ENCODE data around the gene DNAJA4. TPM values are rescaled to one million over a fixed set of nuclear protein-coding genes. Genes with fewer than 3 reads are reported as not detected.

The DNAJA4 gene
- polyA plus RNA-seq, 1 experiment, result 2.8 TPM

DNA sequence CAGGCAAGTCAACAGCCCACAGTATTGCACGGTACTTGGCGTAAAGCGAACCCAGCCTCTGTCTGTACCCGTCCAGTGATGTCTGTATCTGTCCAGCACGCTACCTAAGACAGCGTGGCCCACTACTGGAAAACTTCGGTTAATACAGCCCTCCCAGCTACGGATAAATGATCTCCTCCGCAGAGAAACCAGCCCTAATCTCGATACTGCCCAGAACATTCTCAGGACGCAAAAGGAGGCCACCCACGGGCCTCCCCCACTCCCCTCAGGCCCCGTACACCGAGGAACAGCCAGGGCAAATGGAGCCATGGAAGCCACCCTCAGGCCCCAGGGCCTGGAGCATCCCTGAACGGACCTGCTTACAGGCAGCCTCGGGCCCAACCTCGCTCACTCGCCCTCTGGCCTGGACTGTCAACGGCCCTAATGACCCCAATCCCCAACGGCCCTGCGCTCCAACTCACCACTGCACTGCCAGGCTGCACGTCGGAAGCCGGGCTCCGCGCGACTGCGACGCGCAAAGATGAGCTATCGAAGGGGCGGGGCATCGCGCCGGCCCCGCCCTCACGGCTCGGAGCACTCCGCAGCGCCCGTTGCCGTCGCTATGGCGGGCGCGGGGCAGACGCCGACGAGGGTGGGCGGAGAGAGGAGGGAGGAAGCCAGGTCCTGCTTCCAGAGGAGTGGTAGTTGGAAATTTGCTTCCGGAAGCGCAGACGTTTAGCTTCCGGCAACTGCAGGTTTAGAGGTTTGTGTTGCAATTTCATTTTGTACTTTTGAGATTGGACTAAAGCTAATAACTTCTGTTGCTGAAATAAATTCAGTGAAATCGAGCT is 35.0 kb downstream of the DNAJA4 start, which contains the start of gene SKIC8:
Gene SKIC8 (minus strand): TSS at position 509 of the 830 bp plus-strand sequence. CDS start 3,923 bp downstream, outside the sequence.
- H3K36me3 ChIP-seq (ENCODE audit: control insufficient read depth, insufficient read depth, low read length), result peaks cover 1% of the 10 kb centered on the region; the same call in 1 of the 2 replicates
- DNase-seq (ENCODE audit: low read depth), result peak; percentile 62
- POLR2A ChIA-PET, result interaction anchor here (0.6 to 0.8 kb wide), 3 partner anchors 86 to 138 kb away, joined by 3 to 5 read pairs (median 5); no protein-coding TSS in a partner anchor
- CTCF ChIA-PET, result interaction anchor here (0.8 to 1.8 kb wide), 6 partner anchors 10 to 191 kb away, joined by 3 to 5 read pairs (median 4); no protein-coding TSS in a partner anchor
- TF ChIP-seq, protein P1, sequence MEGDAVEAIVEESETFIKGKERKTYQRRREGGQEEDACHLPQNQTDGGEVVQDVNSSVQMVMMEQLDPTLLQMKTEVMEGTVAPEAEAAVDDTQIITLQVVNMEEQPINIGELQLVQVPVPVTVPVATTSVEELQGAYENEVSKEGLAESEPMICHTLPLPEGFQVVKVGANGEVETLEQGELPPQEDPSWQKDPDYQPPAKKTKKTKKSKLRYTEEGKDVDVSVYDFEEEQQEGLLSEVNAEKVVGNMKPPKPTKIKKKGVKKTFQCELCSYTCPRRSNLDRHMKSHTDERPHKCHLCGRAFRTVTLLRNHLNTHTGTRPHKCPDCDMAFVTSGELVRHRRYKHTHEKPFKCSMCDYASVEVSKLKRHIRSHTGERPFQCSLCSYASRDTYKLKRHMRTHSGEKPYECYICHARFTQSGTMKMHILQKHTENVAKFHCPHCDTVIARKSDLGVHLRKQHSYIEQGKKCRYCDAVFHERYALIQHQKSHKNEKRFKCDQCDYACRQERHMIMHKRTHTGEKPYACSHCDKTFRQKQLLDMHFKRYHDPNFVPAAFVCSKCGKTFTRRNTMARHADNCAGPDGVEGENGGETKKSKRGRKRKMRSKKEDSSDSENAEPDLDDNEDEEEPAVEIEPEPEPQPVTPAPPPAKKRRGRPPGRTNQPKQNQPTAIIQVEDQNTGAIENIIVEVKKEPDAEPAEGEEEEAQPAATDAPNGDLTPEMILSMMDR (IDR thresholded peaks at IDR 0.05; ENCODE audit: insufficient read depth, low read depth, low read length), result 0 out of 2 replicates have a peak, but pooled peaks have one; percentile 1
- H3K27me3 ChIP-seq (ENCODE audit: control insufficient read depth, insufficient read depth, low read length), result no peaks in the 10 kb centered on the region
- peak within 1 kb of the TSS; percentile 68 for H3K4me3 ChIP-seq (ENCODE audit: low read depth, low read length)

DNA sequence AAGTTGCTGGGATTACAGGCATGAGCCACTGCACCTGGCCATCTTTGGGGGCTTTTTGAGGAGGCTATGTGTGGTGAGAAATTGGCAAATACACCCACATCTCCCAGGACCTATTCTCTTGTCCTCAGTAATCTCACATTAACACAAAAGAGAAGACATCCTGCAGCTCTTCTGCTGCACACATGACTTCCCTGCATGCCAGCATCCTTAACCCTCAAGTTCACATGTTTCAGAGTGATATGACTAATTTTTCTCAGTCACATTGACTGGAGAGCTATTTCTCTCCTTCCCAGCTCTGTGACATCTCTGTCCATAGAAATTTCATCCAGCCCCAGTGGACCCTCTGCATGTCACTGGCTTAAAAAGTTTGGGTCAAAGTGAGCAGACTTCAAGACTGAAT is 37.0 kb downstream of the DNAJA4 start:
- no peak overlapping the region for H3K4me3 ChIP-seq (ENCODE audit: low read depth, low read length)
- TF ChIP-seq, protein P1 (IDR thresholded peaks at IDR 0.05; ENCODE audit: insufficient read depth, low read depth, low read length), result no peak
- CTCF ChIA-PET, result interaction anchor here (1.5 to 27.7 kb wide), 2 partner anchors 112 to 193 kb away, joined by 3 to 578 read pairs; no protein-coding TSS in a partner anchor
- peaks cover 1% of the 10 kb centered on the region; the same call in 1 of the 2 replicates for H3K36me3 ChIP-seq (ENCODE audit: control insufficient read depth, insufficient read depth, low read length)
- no peaks in the 10 kb centered on the region for H3K27me3 ChIP-seq (ENCODE audit: control insufficient read depth, insufficient read depth, low read length)
- POLR2A ChIA-PET, result no interaction called here
- DNase-seq (ENCODE audit: low read depth), result no peak

DNA sequence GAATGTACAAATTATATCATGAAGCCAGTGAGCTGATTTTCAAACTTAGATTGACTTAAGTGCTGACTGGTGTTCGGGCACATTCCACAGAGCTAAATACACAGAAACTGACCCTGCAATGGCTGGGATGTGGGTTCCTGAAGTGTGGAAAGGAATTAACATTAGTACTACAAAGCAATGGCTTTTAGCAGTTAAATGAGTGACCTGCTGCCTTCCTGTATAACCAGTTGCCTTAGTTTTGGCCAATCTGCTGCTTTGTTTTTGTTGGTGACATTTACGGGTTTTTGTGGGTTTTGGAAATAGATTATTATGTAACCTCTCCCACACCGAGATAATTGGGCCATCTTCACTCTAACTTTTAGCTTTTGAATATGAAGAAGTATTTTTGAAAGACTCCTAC is 37.5 kb downstream of the DNAJA4 start:
- TF ChIP-seq, protein P1 (IDR thresholded peaks at IDR 0.05; ENCODE audit: insufficient read depth, low read depth, low read length), result no peak
- no peak for DNase-seq (ENCODE audit: low read depth)
- Histone ChIP-seq H3K36me3 (ENCODE audit: control insufficient read depth, insufficient read depth, low read length) (peaks cover 1% of the 10 kb centered on the region; the same call in 1 of the 2 replicates), H3K4me3 (ENCODE audit: low read depth, low read length) (no peak overlapping the region), H3K27me3 (ENCODE audit: control insufficient read depth, insufficient read depth, low read length) (no peaks in the 10 kb centered on the region)
- CTCF ChIA-PET, result interaction anchor here (1.1 to 27.7 kb wide), 4 partner anchors 13 to 194 kb away, joined by 3 to 578 read pairs (median 3); partner anchors contain the start of gene IREB2
- POLR2A ChIA-PET, result no interaction called here

DNA sequence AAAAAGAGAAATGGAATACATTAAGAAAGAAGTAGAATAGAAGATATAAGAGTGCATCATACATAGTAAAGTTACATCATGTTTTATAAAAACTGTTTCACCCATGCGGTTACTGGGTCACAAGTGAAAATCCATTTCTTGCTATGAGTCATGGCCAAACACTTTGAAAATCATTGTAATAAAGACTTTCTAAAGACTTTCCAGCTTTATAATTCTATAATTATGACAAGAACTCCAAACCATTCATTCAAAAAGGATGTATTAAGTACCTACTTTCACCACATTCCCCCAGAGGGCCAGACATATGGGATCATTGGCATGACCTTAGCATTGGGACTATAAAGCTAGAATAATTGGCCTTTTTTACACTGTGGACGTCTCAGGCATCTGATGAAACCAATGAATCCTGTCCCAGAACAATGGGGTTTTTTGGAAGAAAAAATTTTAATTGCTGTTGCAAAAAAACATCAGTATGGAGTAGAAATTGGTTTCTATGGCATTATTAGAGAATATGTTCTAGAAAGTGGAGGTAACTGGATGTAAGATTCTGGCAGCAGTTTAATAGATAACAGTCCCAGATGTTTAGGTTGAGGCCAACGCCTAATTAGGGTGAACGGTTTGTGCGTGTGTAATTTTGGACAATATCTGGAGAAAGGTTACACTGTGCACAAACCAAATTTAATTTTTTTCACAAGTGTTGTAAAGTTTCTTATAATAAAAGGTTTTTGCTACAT is 38.4 kb downstream of the DNAJA4 start:
- H3K4me3 ChIP-seq (ENCODE audit: low read depth, low read length), result no peak overlapping the region
- peaks cover 1% of the 10 kb centered on the region; the same call in 1 of the 2 replicates for H3K36me3 ChIP-seq (ENCODE audit: control insufficient read depth, insufficient read depth, low read length)
- no peaks in the 10 kb centered on the region for H3K27me3 ChIP-seq (ENCODE audit: control insufficient read depth, insufficient read depth, low read length)
- ChIA-PET POLR2A (no interaction called here), CTCF (interaction anchor here (0.7 to 27.7 kb wide), 4 partner anchors 12 to 180 kb away, joined by 3 to 578 read pairs (median 4); partner anchors contain the start of gene IREB2)
- TF ChIP-seq, protein P1 (IDR thresholded peaks at IDR 0.05; ENCODE audit: insufficient read depth, low read depth, low read length), result no peak
- DNase-seq (ENCODE audit: low read depth), result peak; percentile 85
